ENCODE results near the gene RCBTB2. TPM values are rescaled to one million over a fixed set of nuclear protein-coding genes. Genes with fewer than 3 reads are reported as not detected.
A peak's percentile ranks its signal among the peaks of the same experiment; 100 is the strongest.

RCBTB2 gene
- total and polyA plus RNA-seq, 4 donors = 4.1 to 9.0 (median 5.4) TPM

GRCh38 chr13:48549658-48550057 is 16.8 kb upstream of the RCBTB2 start:
- Histone ChIP-seq H3K27ac (ENCODE audit: low read depth in 1 of 2, low read length in 2 of 2) (no peak overlapping the region), H3K27me3 (ENCODE audit: control insufficient read depth in 4 of 4, insufficient read depth in 4 of 4, low read length in 3 of 4) (no peaks in the 10 kb centered on the region), H3K9me3 (ENCODE audit: control insufficient read depth in 4 of 4, low read length in 3 of 4) (peaks cover 8 to 15% (median 10%) of the 10 kb centered on the region in 4 donors), H3K4me3 (ENCODE audit: low read depth in 1 of 3, low read length in 3 of 3) (no peak overlapping the region), H3K9ac (ENCODE audit: low read depth in 1 of 2, low read length in 2 of 2) (no peak overlapping the region), H3K4me1 (ENCODE audit: control insufficient read depth in 4 of 4, insufficient read depth in 4 of 4, low read length in 3 of 4) (peaks cover 0 to 5% (median 2%) of the 10 kb centered on the region in 4 donors), H3K36me3 (ENCODE audit: control insufficient read depth in 4 of 4, insufficient read depth in 3 of 4, low read depth in 1 of 4, low read length in 3 of 4) (no peaks in the 10 kb centered on the region)
- TF ChIP-seq, protein P1, sequence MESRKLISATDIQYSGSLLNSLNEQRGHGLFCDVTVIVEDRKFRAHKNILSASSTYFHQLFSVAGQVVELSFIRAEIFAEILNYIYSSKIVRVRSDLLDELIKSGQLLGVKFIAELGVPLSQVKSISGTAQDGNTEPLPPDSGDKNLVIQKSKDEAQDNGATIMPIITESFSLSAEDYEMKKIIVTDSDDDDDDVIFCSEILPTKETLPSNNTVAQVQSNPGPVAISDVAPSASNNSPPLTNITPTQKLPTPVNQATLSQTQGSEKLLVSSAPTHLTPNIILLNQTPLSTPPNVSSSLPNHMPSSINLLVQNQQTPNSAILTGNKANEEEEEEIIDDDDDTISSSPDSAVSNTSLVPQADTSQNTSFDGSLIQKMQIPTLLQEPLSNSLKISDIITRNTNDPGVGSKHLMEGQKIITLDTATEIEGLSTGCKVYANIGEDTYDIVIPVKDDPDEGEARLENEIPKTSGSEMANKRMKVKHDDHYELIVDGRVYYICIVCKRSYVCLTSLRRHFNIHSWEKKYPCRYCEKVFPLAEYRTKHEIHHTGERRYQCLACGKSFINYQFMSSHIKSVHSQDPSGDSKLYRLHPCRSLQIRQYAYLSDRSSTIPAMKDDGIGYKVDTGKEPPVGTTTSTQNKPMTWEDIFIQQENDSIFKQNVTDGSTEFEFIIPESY (IDR thresholded peaks at IDR 0.05) = no peak
- TF ChIP-seq HNF4A (conservative IDR thresholded peaks at IDR 0.05) = no peak
- TF ChIP-seq CTCF (IDR thresholded peaks at IDR 0.05; ENCODE audit: low read depth, low read length, missing input control) = no peak
- TF ChIP-seq REST (IDR thresholded peaks at IDR 0.05) = no peak
- 91% methylated on average over 1 of the region's 1 CpG for WGBS
- no peak for DNase-seq (ENCODE audit: low spot score)

- H3K36me3 ChIP-seq (ENCODE audit: control insufficient read depth in 4 of 4, insufficient read depth in 3 of 4, low read depth in 1 of 4, low read length in 3 of 4) = no peaks in the 10 kb centered on the region
- peaks cover 8 to 15% (median 10%) of the 10 kb centered on the region in 4 donors for H3K9me3 ChIP-seq (ENCODE audit: control insufficient read depth in 4 of 4, low read length in 3 of 4)
- no peak overlapping the region for H3K27ac ChIP-seq (ENCODE audit: low read depth in 1 of 2, low read length in 2 of 2)
- no peak for DNase-seq (ENCODE audit: low spot score)
- 52% methylated on average over 4 of the region's 4 CpGs for WGBS
- H3K9ac ChIP-seq (ENCODE audit: low read depth in 1 of 2, low read length in 2 of 2) = no peak overlapping the region
- H3K4me1 ChIP-seq (ENCODE audit: control insufficient read depth in 4 of 4, insufficient read depth in 4 of 4, low read length in 3 of 4) = peaks cover under 1 to 10% (median 5%) of the 10 kb centered on the region in 4 donors
- H3K27me3 ChIP-seq (ENCODE audit: control insufficient read depth in 4 of 4, insufficient read depth in 4 of 4, low read length in 3 of 4) = no peaks in the 10 kb centered on the region
- H3K4me3 ChIP-seq (ENCODE audit: low read depth in 1 of 3, low read length in 3 of 3) = no peak overlapping the region
- TF ChIP-seq FOXA1 (IDR thresholded peaks at IDR 0.05) = peak; percentile 16
- peak; percentile 94 for TF ChIP-seq RXRA (IDR thresholded peaks at IDR 0.05)
- no peak for TF ChIP-seq ATF3 (IDR thresholded peaks at IDR 0.05)
- TF ChIP-seq REST (IDR thresholded peaks at IDR 0.05) = peak; percentile 49
- TF ChIP-seq FOXA2 (IDR thresholded peaks at IDR 0.05) = peak; percentile 69
- peak; percentile 72 for TF ChIP-seq HNF4G (IDR thresholded peaks at IDR 0.05)
- peak; percentile 83 for TF ChIP-seq NR2F2 (IDR thresholded peaks at IDR 0.05)
- peak; percentile 46 for TF ChIP-seq MAX (IDR thresholded peaks at IDR 0.05)
- TF ChIP-seq EGR1 (IDR thresholded peaks at IDR 0.05; ENCODE audit: low read depth in 2 of 2) = peak; percentile 18 to 50
- no peak for TF ChIP-seq CTCF (IDR thresholded peaks at IDR 0.05; ENCODE audit: low read depth, low read length, missing input control)
- TF ChIP-seq, protein P1 (IDR thresholded peaks at IDR 0.05) = peak; percentile 79
- peak; percentile 38 to 58 for TF ChIP-seq JUND (IDR thresholded peaks at IDR 0.05)
- TF ChIP-seq TAF1 (conservative IDR thresholded peaks at IDR 0.05) = no peak
- peak; percentile 45 to 59 for TF ChIP-seq RAD21 (IDR thresholded peaks at IDR 0.05)
- TF ChIP-seq HNF4A (conservative IDR thresholded peaks at IDR 0.05) = peak; percentile 93 to 94
These were observed 14.8 kb upstream of the RCBTB2 start for GRCh38 chr13:48547663-48548092.
